GM19099 (cell line): ENCODE data around the gene HNRNPM.
A peak's percentile ranks its signal among the peaks of the same experiment; 100 is the strongest.

Experiments
- POLR2A ChIP-seq: IDR thresholded peaks from 3 replicates; pipeline ENCODE4 v1.6.1; 2011; ENCODE audit warnings: low read depth; ENCODE audit not compliant: insufficient read length; ENCODE audit errors: extremely low read depth

The HNRNPM gene

DNA sequence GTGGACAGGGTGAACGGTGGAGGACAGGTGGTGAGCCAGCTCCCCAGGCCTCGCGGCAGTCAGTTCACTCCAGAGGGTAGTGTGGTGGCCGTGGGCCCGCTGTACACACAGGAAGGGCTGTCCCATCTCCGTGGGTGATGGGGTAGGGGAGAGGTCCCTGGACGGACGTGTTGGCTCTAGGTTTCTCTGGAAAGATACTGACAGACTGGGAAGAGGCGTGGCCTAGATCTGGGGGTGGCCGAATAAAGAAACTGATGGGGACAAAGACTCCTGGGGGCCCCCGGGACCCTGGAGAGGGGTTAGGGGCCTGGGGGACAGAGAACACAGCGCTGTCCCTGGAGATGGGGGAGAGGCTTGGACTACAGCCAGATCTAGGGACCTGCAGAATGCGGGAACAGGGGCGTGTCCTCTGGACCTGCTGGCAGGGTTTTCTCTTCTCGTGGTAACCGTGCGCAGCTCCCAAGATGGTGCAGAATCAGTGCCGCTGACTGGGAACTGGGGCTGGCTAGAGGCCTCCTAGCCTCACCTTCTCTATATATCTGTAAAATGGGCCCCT lies 61.7 kb downstream of the HNRNPM start:
- TF ChIP-seq POLR2A, result no peak

GRCh38 chr19:8510589-8511115 lies 65.9 kb downstream of the HNRNPM start:
- TF ChIP-seq POLR2A, result no peak

DNA sequence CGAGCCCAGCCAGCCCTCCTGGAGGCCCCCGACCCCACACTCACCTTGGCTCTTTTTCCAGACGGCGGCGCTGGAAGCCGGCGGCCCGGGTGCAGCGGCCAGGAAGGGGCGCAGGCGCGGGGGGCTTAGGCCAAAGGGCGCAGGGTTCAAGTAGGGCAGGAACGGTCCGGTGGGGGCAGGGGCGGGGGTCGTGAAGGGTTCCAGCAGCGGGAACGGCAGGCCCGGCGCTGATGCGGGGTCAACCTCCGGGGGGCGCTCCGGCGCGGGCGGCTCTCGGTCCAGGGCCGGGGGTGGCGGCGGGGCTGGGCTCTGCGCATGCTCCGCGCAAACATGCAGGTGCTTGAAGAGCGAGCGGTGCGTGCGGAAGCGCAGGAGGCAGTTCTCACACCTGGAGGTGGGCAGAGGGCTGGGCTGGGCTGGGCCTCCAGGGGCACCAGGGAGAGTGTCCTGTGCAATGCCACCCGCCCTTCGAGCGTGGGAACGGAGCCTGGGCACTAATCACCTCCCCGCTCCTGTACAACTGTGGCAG lies 66.9 kb downstream of the HNRNPM start:
- no peak for TF ChIP-seq POLR2A

DNA sequence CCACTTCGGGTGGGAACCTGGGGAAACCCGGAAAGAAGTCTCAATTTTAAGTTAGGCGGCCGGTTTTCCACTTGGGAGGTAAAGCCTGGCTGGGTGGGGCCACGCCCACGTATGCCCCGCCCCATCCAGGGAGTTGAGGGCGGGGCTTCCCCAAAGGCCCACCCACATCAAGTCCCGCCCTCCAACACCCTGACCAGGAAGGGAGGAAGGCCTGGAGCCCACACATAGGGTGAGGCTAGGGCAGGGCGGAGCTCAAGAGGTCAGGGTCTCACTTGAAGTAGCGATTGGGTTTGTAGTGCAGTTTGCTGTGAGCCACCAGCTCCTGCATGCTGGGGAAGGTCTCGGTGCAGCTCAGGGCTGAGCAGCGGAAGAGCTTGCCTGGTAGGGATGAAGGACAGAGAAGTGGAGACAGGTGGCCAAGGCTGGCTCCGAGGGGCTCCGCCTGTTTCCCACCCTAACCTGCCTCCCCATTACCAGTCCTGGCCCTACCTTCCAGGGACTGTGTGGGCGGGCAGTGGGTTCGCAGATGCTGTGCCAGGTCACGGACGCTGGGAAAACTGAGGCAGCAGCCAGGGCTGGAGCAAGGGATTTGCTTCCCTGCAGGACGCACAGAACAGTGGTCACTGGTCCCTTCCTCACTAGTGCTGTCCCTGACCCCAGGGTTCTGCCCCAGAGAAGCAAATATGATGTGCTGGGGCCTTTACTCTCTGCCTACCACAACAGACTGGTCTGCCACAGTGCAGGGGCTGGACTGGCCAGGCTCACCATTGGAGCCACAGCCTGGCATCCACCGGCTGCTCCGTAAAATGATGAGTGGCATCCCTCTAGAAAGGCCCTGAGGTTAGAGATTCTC lies 67.6 kb downstream of the HNRNPM start:
- TF ChIP-seq POLR2A, result no peak

DNA sequence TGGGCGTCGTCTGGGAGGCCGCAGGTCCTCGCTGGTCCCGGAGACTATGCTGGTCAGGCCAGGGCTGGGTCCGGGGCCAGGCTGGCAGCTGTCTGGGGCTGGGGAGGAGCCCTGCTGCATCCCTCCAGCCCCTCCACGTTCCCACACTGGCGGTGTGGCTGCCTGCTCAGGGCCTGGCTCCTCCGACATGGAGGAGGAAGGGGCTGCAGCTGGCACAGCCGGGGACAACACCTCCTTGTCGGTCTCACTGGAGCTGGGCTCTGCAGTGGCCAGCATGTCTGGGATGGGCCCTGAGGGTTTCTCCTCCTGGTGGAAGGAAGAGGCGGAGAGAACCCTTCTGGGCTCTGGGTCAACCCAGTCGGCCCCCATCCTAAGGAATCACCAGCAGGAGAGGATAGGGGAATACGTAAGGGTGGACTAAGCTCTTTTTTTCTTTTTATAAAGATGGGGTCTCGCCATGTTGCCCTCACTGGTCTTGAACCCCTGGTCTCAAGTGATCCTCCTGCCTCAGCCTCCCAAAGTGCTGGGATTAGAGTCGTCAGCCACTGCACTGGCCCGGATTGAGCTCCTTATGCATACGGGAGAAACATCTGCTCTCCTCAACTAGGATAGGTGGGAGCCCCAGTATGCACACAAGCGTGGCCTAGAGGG lies 68.4 kb downstream of the HNRNPM start:
- no peak for TF ChIP-seq POLR2A

GRCh38 chr19:8513687-8514504 lies 69.1 kb downstream of the HNRNPM start, which contains the start of gene ZNF414:
ZNF414 (minus strand) TSS chr19:8514167; CDS start chr19:8514046, 121 bp downstream.
- TF ChIP-seq POLR2A, result peak; percentile 92

- TF ChIP-seq POLR2A, result no peak
Observed at GRCh38 chr19:8515317-8515716, 70.5 kb downstream of the HNRNPM start.

DNA sequence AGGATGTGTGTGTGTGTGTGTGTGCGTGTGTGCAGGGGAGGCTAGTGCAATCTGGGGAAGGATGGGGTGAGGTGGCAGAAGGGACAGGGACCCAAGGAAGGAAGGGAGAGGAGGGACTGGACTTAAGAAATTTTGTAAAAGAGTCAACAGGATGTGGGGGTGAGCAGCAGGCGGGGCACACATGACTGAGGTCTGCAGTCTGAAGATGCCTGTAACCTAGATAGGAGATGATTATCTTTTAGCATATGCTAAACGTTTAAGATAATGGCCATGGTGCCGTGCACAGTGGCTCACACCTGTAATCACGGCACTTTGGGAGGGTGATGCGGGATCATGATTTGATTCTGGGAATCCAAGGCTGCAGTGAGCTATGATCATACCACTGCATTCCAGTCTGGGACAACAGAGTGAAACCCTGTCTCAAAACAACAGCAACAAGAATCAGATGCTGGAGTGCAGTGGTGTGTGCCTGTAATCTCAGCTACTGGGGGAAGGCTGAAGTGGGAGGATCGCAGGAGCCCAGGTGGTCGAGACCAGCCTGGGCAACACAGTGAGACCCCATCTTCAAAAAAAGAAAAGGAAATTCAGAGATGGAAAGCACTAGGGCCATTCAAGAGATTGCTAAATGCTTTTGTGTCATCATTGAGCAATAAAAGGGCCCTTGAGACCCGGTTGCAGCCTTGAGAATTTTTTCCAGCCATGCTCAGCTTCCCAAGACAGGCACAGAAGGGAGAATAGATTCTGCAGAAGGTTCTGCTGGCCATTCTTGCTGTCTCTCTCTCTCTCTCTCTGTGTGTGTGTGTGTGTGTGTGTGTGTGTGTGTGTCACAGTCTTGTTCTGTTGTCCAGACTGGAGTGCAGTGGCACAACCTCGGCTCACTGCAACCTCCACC lies 73.0 kb downstream of the HNRNPM start:
- no peak for TF ChIP-seq POLR2A

DNA sequence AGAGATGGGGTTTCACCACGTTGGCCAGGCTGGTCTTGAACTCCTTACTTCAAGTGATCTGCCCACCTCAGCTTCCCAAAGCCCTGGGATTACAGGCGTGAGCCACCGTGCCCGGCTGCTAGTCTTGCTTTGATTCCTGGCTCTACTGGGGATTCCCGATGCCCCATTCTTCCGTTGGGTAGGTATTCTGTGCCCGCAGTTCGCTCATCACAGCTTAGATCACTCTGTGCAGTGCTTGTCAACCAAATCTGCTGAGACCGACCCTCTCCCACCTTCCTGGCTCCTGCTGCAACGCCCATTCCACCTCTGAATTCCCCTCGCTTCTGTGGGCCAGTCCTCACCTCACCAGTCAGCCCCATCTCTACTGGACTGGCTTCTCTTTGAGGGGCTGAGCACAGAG lies 73.8 kb downstream of the HNRNPM start:
- no peak for TF ChIP-seq POLR2A

- TF ChIP-seq POLR2A, result no peak
Observed at GRCh38 chr19:8519388-8519787, 74.6 kb downstream of the HNRNPM start.

- no peak for TF ChIP-seq POLR2A
Observed at GRCh38 chr19:8525401-8525684, 80.6 kb downstream of the HNRNPM start.

DNA sequence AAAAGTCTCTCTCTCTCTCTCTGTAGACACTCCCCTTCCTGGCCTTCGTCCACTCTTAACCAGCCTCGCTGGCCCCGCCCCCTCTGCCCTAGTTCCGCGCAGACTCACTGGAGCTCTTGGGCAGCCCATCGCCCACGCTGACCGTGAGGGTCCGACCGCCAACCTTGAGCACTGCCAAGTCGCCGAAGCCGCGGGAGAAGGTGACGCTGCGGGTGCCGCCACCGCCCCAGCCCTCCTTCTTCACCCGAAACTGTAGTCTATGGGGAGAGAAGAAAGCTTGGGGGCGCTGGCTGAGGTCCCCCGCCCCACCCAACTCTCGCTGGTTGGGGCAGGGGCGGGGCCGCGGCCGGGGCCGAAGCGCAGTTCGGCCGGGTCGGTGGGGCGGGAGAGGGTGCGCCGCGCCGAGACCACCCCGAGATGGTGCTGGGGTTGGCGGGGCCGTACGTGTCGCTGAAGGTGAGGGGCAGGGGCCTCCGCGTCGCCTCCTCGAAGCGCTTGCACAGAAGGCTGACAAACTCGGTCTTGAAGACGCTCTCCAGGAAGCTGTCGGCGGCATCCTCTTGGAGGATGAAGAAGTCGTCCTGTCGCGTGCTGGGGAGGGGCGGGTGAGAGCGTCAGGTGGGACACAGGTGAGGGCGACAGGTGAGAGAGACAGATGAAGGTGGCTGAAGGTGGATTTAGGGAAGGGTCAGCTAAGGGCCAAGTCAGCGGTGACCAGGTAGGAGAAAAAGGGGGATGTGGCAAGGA lies 81.7 kb downstream of the HNRNPM start:
- TF ChIP-seq POLR2A, result no peak

GRCh38 chr19:8528500-8528899 lies 83.7 kb downstream of the HNRNPM start:
- no peak for TF ChIP-seq POLR2A

DNA sequence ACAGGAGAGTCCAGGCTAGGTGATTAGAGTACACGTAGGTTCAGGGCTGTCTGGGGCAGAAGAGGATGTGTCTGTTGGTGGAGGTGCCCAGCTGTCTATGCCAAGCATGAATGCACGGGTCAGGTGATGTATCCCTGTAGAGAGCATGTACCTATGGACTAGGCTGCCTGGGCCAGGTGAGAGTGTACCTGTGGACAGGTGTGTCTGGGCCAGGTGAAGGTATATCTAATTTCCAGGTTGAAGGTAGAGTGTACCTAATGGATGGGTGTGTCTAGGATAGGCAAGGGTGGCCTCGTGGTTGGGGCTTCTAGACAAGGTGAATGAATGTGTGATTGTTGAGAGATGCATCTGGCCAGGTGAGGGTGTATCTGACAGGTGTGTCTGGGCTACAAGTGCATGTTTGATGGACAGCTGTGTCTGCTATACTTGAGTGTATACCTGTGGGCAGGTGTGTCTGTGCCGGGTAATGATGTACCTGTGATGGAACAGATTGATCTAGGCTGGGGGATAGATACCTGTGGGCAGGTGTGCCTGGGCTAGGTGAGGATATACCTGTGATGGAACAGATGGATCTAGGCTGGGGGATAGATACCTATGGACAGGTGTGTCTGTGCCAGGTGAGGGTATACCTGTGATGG lies 84.7 kb downstream of the HNRNPM start:
- no peak for TF ChIP-seq POLR2A
